Right lobe of liver (tissue), 6 donors: ENCODE measurements around the gene GAA. TPM values are rescaled to one million over a fixed set of nuclear protein-coding genes. Genes with fewer than 3 reads are reported as not detected.

Experiments
- ATAC-seq, 4 donors: fragments of 200-7000 bp; cut with Tn5 transposase; one replicate each; pipeline ENCODE4 v1.9.1; 2020; ENCODE audit warnings: mild to moderate bottlenecking in 4 of 4, moderate library complexity in 4 of 4
- DNase-seq, 3 donors: peaks; one replicate each; pipeline ENCODE4 v3.0.0-alpha.2; 2020
- H3K27ac ChIP-seq, 3 donors: fragments of 200-600 bp; one replicate each; pipeline ENCODE4 v1.8.0; 2022
- H3K27me3 ChIP-seq, 2 donors: fragments of 200-600 bp; one replicate each; pipeline ENCODE4 v1.8.0; 2022
- H3K36me3 ChIP-seq, 4 donors: fragments of 200-600 bp; sonication (generic) in 1 of 4; one replicate each; pipeline versions ENCODE4 v1.5.1 to v1.8.0; 2017 to 2022; ENCODE audit warnings: control low read depth in 1 of 4
- H3K4me1 ChIP-seq, 4 donors: fragments of 200-600 bp; sonication (generic) in 1 of 4; one replicate each; pipeline versions ENCODE4 v1.5.1 to v1.8.0; 2017 to 2022; ENCODE audit warnings: control low read depth in 1 of 4
- H3K4me3 ChIP-seq, 3 donors: fragments of 200-600 bp; one replicate each; pipeline ENCODE4 v1.8.0; 2022
- H3K9me3 ChIP-seq, 4 donors: fragments of 200-600 bp; sonication (generic) in 1 of 4; one replicate each; pipeline versions ENCODE4 v1.5.1 to v1.8.0; 2017 to 2022; ENCODE audit warnings: control low read depth in 1 of 4
- CTCF ChIP-seq, 4 donors: fragments of 200-600 bp in 3 of 4; fragments of 450-650 bp in 1 of 4; IDR thresholded peaks; one replicate each; pipeline versions ENCODE4 v1.5.1 to v1.8.0; 2016 to 2022; ENCODE audit warnings: antibody characterized with exemption in 4 of 4, mild to moderate bottlenecking in 2 of 4
- POLR2A ChIP-seq: fragments of 450-650 bp; IDR thresholded peaks from one replicate; pipeline ENCODE4 v1.6.1; 2017; ENCODE audit warnings: antibody characterized with exemption, mild to moderate bottlenecking
- WGBS: methylation state at CpG from one replicate; pipeline ENCODE4 v1.1.6; 2018; ENCODE audit warnings: low coverage, low lambda C conversion rate; ENCODE audit not compliant: insufficient coverage; ENCODE audit errors: missing lambda C conversion rate; 5-methylcytosine and 5-hydroxymethylcytosine counted together
- intact Hi-C, 2 donors: fragments of 100-400 bp; cut with DNase I; formaldehyde crosslinking; loops; one replicate each; pipeline versions ENCODE4 v1.11.2 to v1.14.1; 2022
- total RNA-seq, 6 experiments: library from RNA; depleted of rRNA in 2 of 6; stranded (reverse); fragments of >200 nt in 2 of 6; fragmentation: NEBNext Ultra II Directional in 3 of 6; extraction: Animal tissue kit (Norgen Biotek cat#: 25700) in 3 of 6; gene quantifications; one replicate each; pipeline versions ENCODE4 v1.1.0 to v1.2.4, GENCODE V29; 2016 to 2023
- donor health status: DM: no; HTN: yes; CAD: no.
- donor health status: DM: no; HTN: no; CAD: no.
- donor health status: DM: no; HTN: no; CAD: no.
- donor health status: DM: no; HTN: yes; CAD: no.
- donor health status: DM: no; HTN: yes; CAD: no.

Gene GAA
- total RNA-seq, 6 experiments from 2014 or later: 42.7 to 94.1 (median 71.0) TPM

- Histone ChIP-seq H3K9me3 (no peaks in the 10 kb centered on the region), H3K27me3 (no peaks in the 10 kb centered on the region), H3K4me3 (no peak overlapping the region), H3K4me1 (no peaks in the 10 kb centered on the region), H3K27ac (no peak overlapping the region), H3K36me3 (no peaks in the 10 kb centered on the region)
- TF ChIP-seq CTCF (IDR thresholded peaks at IDR 0.05): no peak
- no peak for TF ChIP-seq POLR2A
- ATAC-seq (no peak), DNase-seq (no peak)
- no CpG with 5 or more reads among the region's 24 CpGs for WGBS
- intact Hi-C loops: no loop called here
Observed at GRCh38 chr17:80112471-80113032, 11.2 kb downstream of the GAA start.

- no peak for TF ChIP-seq CTCF (IDR thresholded peaks at IDR 0.05)
- TF ChIP-seq POLR2A: no peak
- H3K4me3 ChIP-seq: no peak overlapping the region
- no peak for DNase-seq
- H3K27ac ChIP-seq: no peak overlapping the region
- intact Hi-C loops: no loop called here
- H3K27me3 ChIP-seq: no peaks in the 10 kb centered on the region
- 73% methylated on average over 3 of the region's 20 CpGs for WGBS
- no peaks in the 10 kb centered on the region for H3K36me3 ChIP-seq
- H3K9me3 ChIP-seq: no peaks in the 10 kb centered on the region
- H3K4me1 ChIP-seq: no peaks in the 10 kb centered on the region
- no peak for ATAC-seq
Observed at GRCh38 chr17:80113033-80113484, 11.7 kb downstream of the GAA start.

GRCh38 chr17:80114758-80115157 is 13.4 kb downstream of the GAA start:
- H3K4me1 ChIP-seq: no peaks in the 10 kb centered on the region
- no peak overlapping the region for H3K4me3 ChIP-seq
- no peak for TF ChIP-seq CTCF (IDR thresholded peaks at IDR 0.05)
- TF ChIP-seq POLR2A: no peak
- no peak overlapping the region for H3K27ac ChIP-seq
- H3K9me3 ChIP-seq: no peaks in the 10 kb centered on the region
- DNase-seq (no peak), ATAC-seq (no peak)
- H3K36me3 ChIP-seq: no peaks in the 10 kb centered on the region
- intact Hi-C loops: no loop called here
- H3K27me3 ChIP-seq: no peaks in the 10 kb centered on the region
- 80% methylated on average over 1 of the region's 7 CpGs for WGBS

- no peaks in the 10 kb centered on the region for H3K4me1 ChIP-seq
- intact Hi-C loops: no loop called here
- no peaks in the 10 kb centered on the region for H3K27me3 ChIP-seq
- DNase-seq (no peak), ATAC-seq (no peak)
- H3K9me3 ChIP-seq: no peaks in the 10 kb centered on the region
- no peak overlapping the region for H3K27ac ChIP-seq
- no peaks in the 10 kb centered on the region for H3K36me3 ChIP-seq
- TF ChIP-seq POLR2A (no peak), CTCF (IDR thresholded peaks at IDR 0.05) (no peak)
- WGBS: 80% methylated on average over 8 of the region's 8 CpGs
- no peak overlapping the region for H3K4me3 ChIP-seq
Observed at GRCh38 chr17:80115159-80115558, 13.8 kb downstream of the GAA start.
